ENCODE data around the gene KCNB1. TPM values are rescaled to one million over a fixed set of nuclear protein-coding genes. Genes with fewer than 3 reads are reported as not detected.

Gene KCNB1
- total RNA-seq, 1 experiment from 2014 or later: 0.68 TPM

DNA sequence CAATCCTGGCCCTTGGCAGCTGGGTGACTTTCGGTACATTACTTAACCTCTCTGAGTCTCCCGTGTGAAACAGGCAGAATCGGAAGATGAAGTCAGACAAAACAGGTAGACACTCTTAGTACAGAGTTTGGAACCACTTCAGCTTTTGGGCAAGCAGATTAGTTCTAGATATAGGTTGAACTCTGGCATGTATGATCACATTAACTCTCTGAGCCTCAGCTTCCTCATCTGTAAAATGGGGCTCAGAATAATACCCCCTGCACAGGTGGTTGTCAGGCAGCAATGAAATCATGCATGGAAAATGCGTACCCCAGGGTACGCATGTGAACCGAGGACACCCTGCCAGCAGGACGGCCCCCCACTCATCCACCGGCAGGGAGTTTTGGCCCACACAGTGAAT is 87.7 kb downstream of the KCNB1 start:
- Histone ChIP-seq H4K20me1 (ENCODE audit: control insufficient read depth, insufficient read depth, insufficient read length) (no peaks in the 10 kb centered on the region), H4K8ac (replicated peaks; ENCODE audit: insufficient read length, low read depth, low read length) (no peak overlapping the region), H3K27me3 (ENCODE audit: insufficient read depth, low read length) (no peaks in the 10 kb centered on the region), H3K4ac (ENCODE audit: low read depth, low read length) (no peak overlapping the region), H2BK120ac (ENCODE audit: low read depth, low read length, poor library complexity, severe bottlenecking) (no peak overlapping the region), H4K5ac (ENCODE audit: insufficient read length, low read depth, low read length) (no peak overlapping the region), H2BK20ac (ENCODE audit: low read depth, low read length, poor library complexity, severe bottlenecking) (no peak overlapping the region), H4K91ac (ENCODE audit: insufficient read length, low read depth, low read length) (no peak overlapping the region), H2BK5ac (ENCODE audit: insufficient read length, low read length) (no peak overlapping the region), H3K79me2 (ENCODE audit: insufficient read depth, low read length) (no peaks in the 10 kb centered on the region), H2AFZ (ENCODE audit: low read length) (no peak overlapping the region), H2BK15ac (ENCODE audit: low read depth, low read length) (no peak overlapping the region), H2AK5ac (ENCODE audit: insufficient read length, low read length) (no peak overlapping the region), H2BK12ac (ENCODE audit: insufficient read length, low read depth, low read length) (no peak overlapping the region), H3K14ac (ENCODE audit: insufficient read depth, low read length) (no peak overlapping the region), H3K4me2 (ENCODE audit: insufficient read depth, insufficient read length, low read length) (no peak overlapping the region), H3K4me1 (ENCODE audit: insufficient read depth, low read length) (no peaks in the 10 kb centered on the region), H3T11ph (ENCODE audit: low read length) (no peak overlapping the region), H3K23ac (ENCODE audit: insufficient read length, low read depth, low read length) (no peak overlapping the region), H3K9ac (ENCODE audit: extremely low read depth, insufficient read length, low read length) (no peak overlapping the region), H3K23me2 (ENCODE audit: insufficient read length, low read depth, low read length, poor library complexity, severe bottlenecking) (no peaks in the 10 kb centered on the region), H3K79me1 (ENCODE audit: insufficient read depth, low read depth, low read length, poor library complexity, severe bottlenecking) (no peaks in the 10 kb centered on the region), H3K56ac (ENCODE audit: insufficient read length, low read depth, low read length) (no peak overlapping the region), H3K27ac (ENCODE audit: insufficient read length, low read depth, low read length) (no peak overlapping the region), H3K18ac (ENCODE audit: insufficient read length, low read depth, low read length) (no peak overlapping the region), H3K9me3 (ENCODE audit: control insufficient read depth, low read depth, low read length) (no peaks in the 10 kb centered on the region)
- DNase-seq: no peak
- H3K36me3 Mint-ChIP-seq (ENCODE audit: insufficient read depth in 1 of 3, low read depth in 3 of 3): no peaks in the 10 kb centered on the region
- WGBS (ENCODE audit: extremely low coverage, insufficient read length, low lambda C conversion rate): no CpG with 5 or more reads among the region's 8 CpGs
- H3K27ac Mint-ChIP-seq: no peak overlapping the region
- no peak overlapping the region for H3K4me3 Mint-ChIP-seq
- H3K9me3 Mint-ChIP-seq: no peaks in the 10 kb centered on the region
- peaks cover 0 to 4% of the 10 kb centered on the region in 2 experiments; a peak in 2 of 4 replicates for H3K4me1 Mint-ChIP-seq
- TF ChIP-seq, protein P1, sequence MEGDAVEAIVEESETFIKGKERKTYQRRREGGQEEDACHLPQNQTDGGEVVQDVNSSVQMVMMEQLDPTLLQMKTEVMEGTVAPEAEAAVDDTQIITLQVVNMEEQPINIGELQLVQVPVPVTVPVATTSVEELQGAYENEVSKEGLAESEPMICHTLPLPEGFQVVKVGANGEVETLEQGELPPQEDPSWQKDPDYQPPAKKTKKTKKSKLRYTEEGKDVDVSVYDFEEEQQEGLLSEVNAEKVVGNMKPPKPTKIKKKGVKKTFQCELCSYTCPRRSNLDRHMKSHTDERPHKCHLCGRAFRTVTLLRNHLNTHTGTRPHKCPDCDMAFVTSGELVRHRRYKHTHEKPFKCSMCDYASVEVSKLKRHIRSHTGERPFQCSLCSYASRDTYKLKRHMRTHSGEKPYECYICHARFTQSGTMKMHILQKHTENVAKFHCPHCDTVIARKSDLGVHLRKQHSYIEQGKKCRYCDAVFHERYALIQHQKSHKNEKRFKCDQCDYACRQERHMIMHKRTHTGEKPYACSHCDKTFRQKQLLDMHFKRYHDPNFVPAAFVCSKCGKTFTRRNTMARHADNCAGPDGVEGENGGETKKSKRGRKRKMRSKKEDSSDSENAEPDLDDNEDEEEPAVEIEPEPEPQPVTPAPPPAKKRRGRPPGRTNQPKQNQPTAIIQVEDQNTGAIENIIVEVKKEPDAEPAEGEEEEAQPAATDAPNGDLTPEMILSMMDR (conservative IDR thresholded peaks at IDR 0.05): no peak
- peaks cover 8% of the 10 kb centered on the region for H3K27me3 Mint-ChIP-seq (ENCODE audit: low read depth)

All from H9 (cell line).